IPS-20b (cell line): Measurements from ENCODE around the gene HSD17B14.

ENCODE experiments used
- H3K27ac ChIP-seq: one replicate; pipeline ENCODE4 v1.5.1; 2013; ENCODE audit warnings: low read length
- H3K27me3 ChIP-seq: 2 replicates; pipeline ENCODE4 v1.6.1; 2013; ENCODE audit warnings: mild to moderate bottlenecking, low read length, inconsistent platforms; ENCODE audit not compliant: insufficient read depth
- H3K36me3 ChIP-seq: 2 replicates; pipeline ENCODE4 v1.6.1; 2013; ENCODE audit warnings: low read depth, mild to moderate bottlenecking, inconsistent platforms, low read length, moderate library complexity; ENCODE audit not compliant: insufficient read depth
- H3K4me1 ChIP-seq: 2 replicates; pipeline ENCODE4 v1.6.1; 2013; ENCODE audit warnings: mild to moderate bottlenecking, control low read depth, inconsistent platforms, low read length, moderate library complexity; ENCODE audit not compliant: insufficient read depth
- H3K4me3 ChIP-seq: 2 replicates; pipeline ENCODE4 v1.5.1; 2013; ENCODE audit warnings: mild to moderate bottlenecking, low read length, inconsistent platforms
- H3K9ac ChIP-seq: 2 replicates; pipeline ENCODE4 v1.6.1; 2013; ENCODE audit warnings: low read depth, mild to moderate bottlenecking, inconsistent platforms, low read length, moderate library complexity
- H3K9me3 ChIP-seq: 2 replicates; pipeline ENCODE4 v1.6.1; 2013; ENCODE audit warnings: mild to moderate bottlenecking, low read depth, low read length, inconsistent platforms; ENCODE audit not compliant: insufficient read depth

Gene HSD17B14

DNA sequence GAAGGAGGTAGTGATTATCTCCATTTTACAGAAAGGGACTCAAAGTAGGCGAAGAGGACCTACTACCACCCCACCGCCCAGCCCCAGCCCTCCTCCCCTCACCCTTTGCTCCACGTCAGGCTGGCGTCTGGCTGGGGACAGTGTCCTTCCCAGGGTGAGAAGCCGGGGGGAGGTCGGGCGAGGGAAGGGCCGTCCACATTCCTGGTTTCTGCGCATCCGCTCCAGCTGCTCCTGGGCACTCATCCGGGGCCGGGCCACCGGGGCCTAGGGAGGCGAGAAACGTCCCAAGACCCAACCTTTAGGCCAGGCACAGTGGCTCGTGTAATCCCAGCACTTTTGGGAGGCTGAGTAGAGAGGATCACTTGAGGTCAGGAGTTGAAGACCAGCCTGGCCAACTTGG lies 4.8 kb upstream of the HSD17B14 start:
- no peaks in the 10 kb centered on the region for H3K27me3 ChIP-seq
- no peak overlapping the region for H3K27ac ChIP-seq
- peaks cover 10% of the 10 kb centered on the region; the same call in 1 of the 2 replicates for H3K36me3 ChIP-seq
- H3K4me3 ChIP-seq: no peak overlapping the region
- H3K9ac ChIP-seq: no peak overlapping the region
- no peaks in the 10 kb centered on the region for H3K9me3 ChIP-seq
- no peaks in the 10 kb centered on the region for H3K4me1 ChIP-seq

- Histone ChIP-seq H3K36me3 (peaks cover 4% of the 10 kb centered on the region; the same call in 1 of the 2 replicates), H3K4me3 (peak overlapping the region; percentile 85; the same call in 1 of the 2 replicates), H3K9me3 (no peaks in the 10 kb centered on the region), H3K27me3 (no peaks in the 10 kb centered on the region), H3K9ac (peak overlapping the region; percentile 71; the same call in 1 of the 2 replicates), H3K27ac (no peak overlapping the region), H3K4me1 (peaks cover 3% of the 10 kb centered on the region; the same call in 1 of the 2 replicates)
Measured at GRCh38 chr19:48837687-48838086, 1.4 kb upstream of the HSD17B14 start.

DNA sequence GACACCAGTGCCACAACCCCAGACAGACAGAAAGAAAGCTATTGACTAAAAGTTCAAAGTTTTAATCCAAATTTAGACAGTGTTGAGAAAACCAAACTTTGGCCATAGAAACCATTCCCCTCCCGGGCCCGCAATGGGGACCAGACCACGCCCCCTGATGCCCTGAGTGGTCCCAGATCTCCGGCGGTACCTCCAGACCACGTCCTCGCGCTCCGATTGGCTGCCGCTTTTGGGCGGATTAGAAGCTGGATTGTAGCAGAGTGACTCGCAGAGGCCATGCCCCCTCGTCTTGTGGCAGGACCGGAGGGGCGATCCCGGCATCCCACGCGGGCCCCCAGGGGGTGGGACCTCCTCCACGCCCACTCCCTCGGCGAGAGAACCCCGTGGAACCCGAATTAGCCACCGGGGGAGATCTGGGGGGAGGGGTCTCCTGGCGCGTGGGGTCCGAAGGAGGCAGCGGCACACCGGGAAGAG lies 797 bp upstream of the HSD17B14 start:
- peaks cover 3% of the 10 kb centered on the region; the same call in 1 of the 2 replicates for H3K4me1 ChIP-seq
- H3K27me3 ChIP-seq: no peaks in the 10 kb centered on the region
- peaks cover 4% of the 10 kb centered on the region; the same call in 1 of the 2 replicates for H3K36me3 ChIP-seq
- H3K4me3 ChIP-seq: peak overlapping the region; percentile 85
- H3K9ac ChIP-seq: peak overlapping the region; percentile 71; the same call in 1 of the 2 replicates
- H3K9me3 ChIP-seq: no peaks in the 10 kb centered on the region
- peak overlapping the region; percentile 11 for H3K27ac ChIP-seq

- no peaks in the 10 kb centered on the region for H3K27me3 ChIP-seq
- peaks cover 3% of the 10 kb centered on the region; the same call in 1 of the 2 replicates for H3K4me1 ChIP-seq
- no peaks in the 10 kb centered on the region for H3K9me3 ChIP-seq
- peak overlapping the region; percentile 85 for H3K4me3 ChIP-seq
- peaks cover 12% of the 10 kb centered on the region for H3K36me3 ChIP-seq
- peak overlapping the region; percentile 29 for H3K27ac ChIP-seq
- peak overlapping the region; percentile 73; the same call in 1 of the 2 replicates for H3K9ac ChIP-seq
Measured at GRCh38 chr19:48835734-48836088, 580 bp downstream of the HSD17B14 start.

- Histone ChIP-seq H3K9ac (no peak overlapping the region), H3K27me3 (no peaks in the 10 kb centered on the region), H3K9me3 (no peaks in the 10 kb centered on the region), H3K4me1 (peaks cover 3% of the 10 kb centered on the region; the same call in 1 of the 2 replicates), H3K4me3 (no peak overlapping the region), H3K36me3 (peaks cover 12% of the 10 kb centered on the region), H3K27ac (no peak overlapping the region)
Measured at GRCh38 chr19:48833977-48834376, 2.3 kb downstream of the HSD17B14 start.

DNA sequence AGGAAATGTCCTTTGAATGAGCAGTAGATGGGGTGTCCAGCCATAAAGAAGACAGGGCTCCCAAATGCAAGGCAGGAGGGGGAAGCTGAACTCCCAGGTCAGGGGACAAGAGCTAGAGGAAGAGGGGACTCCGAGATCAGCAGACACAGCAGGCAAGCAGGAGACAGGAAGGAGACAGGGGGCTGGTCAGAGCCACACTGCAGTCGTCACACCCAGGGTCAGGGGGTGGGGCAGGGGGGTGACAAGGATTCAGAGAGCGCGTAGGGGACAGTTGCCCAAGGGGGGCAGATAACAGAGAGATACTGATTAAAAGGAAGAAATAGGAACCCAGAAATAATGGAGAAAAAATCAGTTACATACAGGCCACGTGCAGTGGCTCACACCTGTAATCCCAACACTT lies 3.2 kb downstream of the HSD17B14 start:
- Histone ChIP-seq H3K27me3 (no peaks in the 10 kb centered on the region), H3K4me1 (peaks cover 3% of the 10 kb centered on the region; the same call in 1 of the 2 replicates), H3K36me3 (peaks cover 12% of the 10 kb centered on the region), H3K9me3 (no peaks in the 10 kb centered on the region), H3K9ac (no peak overlapping the region), H3K4me3 (no peak overlapping the region), H3K27ac (no peak overlapping the region)

GRCh38 chr19:48830965-48831364 lies 5.3 kb downstream of the HSD17B14 start:
- Histone ChIP-seq H3K4me3 (no peak overlapping the region), H3K27ac (no peak overlapping the region), H3K4me1 (peaks cover 3% of the 10 kb centered on the region; the same call in 1 of the 2 replicates), H3K9me3 (no peaks in the 10 kb centered on the region), H3K9ac (no peak overlapping the region), H3K27me3 (no peaks in the 10 kb centered on the region), H3K36me3 (peaks cover 12% of the 10 kb centered on the region)

GRCh38 chr19:48830088-48830487 lies 6.2 kb downstream of the HSD17B14 start:
- Histone ChIP-seq H3K27me3 (no peaks in the 10 kb centered on the region), H3K9me3 (no peaks in the 10 kb centered on the region), H3K36me3 (peaks cover 12% of the 10 kb centered on the region), H3K9ac (no peak overlapping the region), H3K4me1 (peaks cover 3% of the 10 kb centered on the region; the same call in 1 of the 2 replicates), H3K4me3 (no peak overlapping the region), H3K27ac (no peak overlapping the region)

GRCh38 chr19:48826606-48827020 lies 9.7 kb downstream of the HSD17B14 start:
- no peaks in the 10 kb centered on the region for H3K27me3 ChIP-seq
- H3K4me3 ChIP-seq: no peak overlapping the region
- no peak overlapping the region for H3K9ac ChIP-seq
- no peaks in the 10 kb centered on the region for H3K9me3 ChIP-seq
- no peaks in the 10 kb centered on the region for H3K4me1 ChIP-seq
- no peak overlapping the region for H3K27ac ChIP-seq
- peaks cover 7% of the 10 kb centered on the region for H3K36me3 ChIP-seq

DNA sequence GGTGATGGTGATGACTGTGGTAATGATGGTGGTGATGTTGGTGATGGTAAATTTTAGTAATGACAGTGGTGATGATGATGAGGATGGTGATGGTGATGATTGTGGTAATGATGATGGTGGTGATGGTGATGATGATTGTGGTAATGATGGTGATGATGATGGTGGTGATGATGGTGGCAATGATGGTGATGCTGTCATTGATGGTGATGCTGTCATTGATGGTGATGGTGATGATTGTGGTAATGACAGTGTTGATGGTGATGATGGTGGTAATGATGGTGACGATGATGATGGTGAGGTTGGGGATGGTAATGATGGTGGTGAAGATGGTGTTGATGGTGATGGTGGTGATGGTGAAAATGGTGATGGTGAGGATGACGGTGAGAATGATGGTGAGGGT lies 13.8 kb downstream of the HSD17B14 start:
- Histone ChIP-seq H3K4me3 (no peak overlapping the region), H3K4me1 (no peaks in the 10 kb centered on the region), H3K27me3 (no peaks in the 10 kb centered on the region), H3K9ac (no peak overlapping the region), H3K36me3 (no peaks in the 10 kb centered on the region; the same call in 1 of the 2 replicates), H3K27ac (no peak overlapping the region), H3K9me3 (no peaks in the 10 kb centered on the region)

DNA sequence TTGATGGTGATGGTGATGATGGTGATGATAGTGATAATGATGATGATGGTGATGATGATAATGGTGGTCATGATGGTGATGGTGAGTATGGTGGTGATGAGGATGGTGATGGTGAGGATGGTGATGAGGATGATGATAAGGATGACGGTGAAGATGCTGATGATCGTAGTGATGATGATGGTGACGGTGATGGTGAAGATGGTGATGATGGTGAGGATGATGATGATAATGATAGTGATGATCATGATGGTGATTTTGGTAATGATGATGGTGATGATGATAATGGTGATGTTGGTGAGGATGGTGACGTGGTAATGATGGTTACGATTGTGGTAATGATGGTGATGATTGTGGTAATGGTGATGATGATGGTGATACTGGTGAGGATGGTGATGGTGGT lies 14.7 kb downstream of the HSD17B14 start:
- Histone ChIP-seq H3K9me3 (no peaks in the 10 kb centered on the region), H3K36me3 (no peaks in the 10 kb centered on the region; the same call in 1 of the 2 replicates), H3K9ac (no peak overlapping the region), H3K4me3 (no peak overlapping the region), H3K4me1 (no peaks in the 10 kb centered on the region), H3K27me3 (no peaks in the 10 kb centered on the region), H3K27ac (no peak overlapping the region)

- Histone ChIP-seq H3K9me3 (no peaks in the 10 kb centered on the region), H3K36me3 (no peaks in the 10 kb centered on the region; the same call in 1 of the 2 replicates), H3K4me1 (no peaks in the 10 kb centered on the region), H3K27me3 (no peaks in the 10 kb centered on the region), H3K4me3 (no peak overlapping the region), H3K9ac (no peak overlapping the region), H3K27ac (no peak overlapping the region)
Measured at GRCh38 chr19:48819366-48819816, 16.9 kb downstream of the HSD17B14 start.
